Transverse colon (tissue), 4 donors: ENCODE measurements around the gene CRIP2.

Experiments used
- CTCF ChIP-seq, 5 experiments: fragments of 200-600 bp in 3 of 5; fragments of 450-650 bp in 2 of 5; sonication (generic) in 3 of 5; IDR thresholded peaks; 1 replicate in 2 of 5; 2 replicates in 3 of 5; pipeline ENCODE4 v1.5.1; 2016 to 2017; ENCODE audit warnings: antibody characterized with exemption in 5 of 5, inconsistent platforms in 3 of 5, mild to moderate bottlenecking in 2 of 5, moderate library complexity in 1 of 5
- EP300 ChIP-seq: sonication (generic); formaldehyde crosslinking; IDR thresholded peaks from one replicate; pipeline ENCODE4 v1.6.1; 2017; ENCODE audit warnings: antibody characterized with exemption, low read depth
- POLR2A ChIP-seq: fragments of 450-650 bp; IDR thresholded peaks from one replicate; pipeline ENCODE4 v1.6.1; 2016; ENCODE audit warnings: antibody characterized with exemption, mild to moderate bottlenecking, moderate library complexity
- POLR2AphosphoS5 ChIP-seq, 3 donors: sonication (generic); formaldehyde crosslinking; IDR thresholded peaks; one replicate each; pipeline ENCODE4 v1.6.1; 2016; ENCODE audit warnings: antibody characterized with exemption in 3 of 3

- TF ChIP-seq POLR2A (no peak), CTCF (IDR thresholded peaks at IDR 0.05) (no peak), POLR2AphosphoS5 (IDR thresholded peaks at IDR 0.05) (no peak), EP300 (no peak)
Observed at GRCh38 chr14:105437723-105438500, 36.7 kb upstream of the CRIP2 start.
